Activated CD4-positive, alpha-beta T cell treated with anti-CD3 and anti-CD28 coated beads, Interleukin-10, Interleukin-2, amounts not matched to agents 100 ng/mL and 50 ng/mL, durations not matched to agents 16 hours and 8 hours (primary cell): Measurements from ENCODE around the gene RMI1.

Source experiments
- DNase-seq: peaks from one replicate; pipeline ENCODE4 v3.0.0-alpha.2; 2020

Gene RMI1

GRCh38 chr9:83971485-83971884 lies 9.1 kb upstream of the RMI1 start:
- DNase-seq: no peak

GRCh38 chr9:83972286-83972685 lies 8.3 kb upstream of the RMI1 start:
- DNase-seq: no peak

- DNase-seq: no peak
Observed at GRCh38 chr9:83975300-83975699, 5.3 kb upstream of the RMI1 start.

- DNase-seq: no peak
Observed at GRCh38 chr9:83976372-83976771, 4.2 kb upstream of the RMI1 start.

GRCh38 chr9:83977196-83977595 lies 3.4 kb upstream of the RMI1 start:
- no peak for DNase-seq

GRCh38 chr9:83978992-83979811 lies 1.4 kb upstream of the RMI1 start:
- DNase-seq: peak; percentile 93

GRCh38 chr9:83979812-83980394 lies 702 bp upstream of the RMI1 start, which contains the start of gene HNRNPK:
HNRNPK (minus strand) TSS chr9:83980215; CDS start chr9:83978252, 1,963 bp downstream.
- peak; percentile 99 for DNase-seq

- DNase-seq: peak; percentile 56
Observed at GRCh38 chr9:83981126-83981871, 694 bp downstream of the RMI1 start.

- no peak for DNase-seq
Observed at GRCh38 chr9:83986195-83986594, 5.6 kb downstream of the RMI1 start.

GRCh38 chr9:83986765-83987401 lies 6.3 kb downstream of the RMI1 start:
- peak; percentile 36 for DNase-seq

GRCh38 chr9:83987402-83987791 lies 6.8 kb downstream of the RMI1 start:
- DNase-seq: no peak

- DNase-seq: no peak
Observed at GRCh38 chr9:83988411-83988810, 7.8 kb downstream of the RMI1 start.

GRCh38 chr9:83991355-83991754 lies 10.8 kb downstream of the RMI1 start:
- DNase-seq: no peak

- DNase-seq: no peak
Observed at GRCh38 chr9:83992407-83992806, 11.8 kb downstream of the RMI1 start.

- DNase-seq: no peak
Observed at GRCh38 chr9:83992901-83993300, 12.3 kb downstream of the RMI1 start.

- DNase-seq: no peak
Observed at GRCh38 chr9:83996126-83996525, 15.5 kb downstream of the RMI1 start.

GRCh38 chr9:83999141-83999918 lies 18.7 kb downstream of the RMI1 start:
- DNase-seq: no peak

- no peak for DNase-seq
Observed at GRCh38 chr9:84000186-84000585, 19.6 kb downstream of the RMI1 start.

- DNase-seq: no peak
Observed at GRCh38 chr9:84001621-84002020, 21.0 kb downstream of the RMI1 start.

- peak; percentile 16 for DNase-seq
Observed at GRCh38 chr9:84002344-84002743, 21.7 kb downstream of the RMI1 start.

GRCh38 chr9:84003246-84003645 lies 22.6 kb downstream of the RMI1 start:
- DNase-seq: no peak

- DNase-seq: no peak
Observed at GRCh38 chr9:84007662-84008061, 27.1 kb downstream of the RMI1 start.
